ENCODE measurements around the gene NFE2L3. TPM values are rescaled to one million over a fixed set of nuclear protein-coding genes. Genes with fewer than 3 reads are reported as not detected.
"Not testable (repeated sequence)": the region's sequence is repeated elsewhere in the genome, so short reads cannot be mapped to it uniquely, and the experiment has no call there.

The NFE2L3 gene
- 38.2 and 51.3 TPM in 2 replicates for total RNA-seq (2014; rRNA removed; shearing (Covaris generic))

GRCh38 chr7:26151953-26152781 lies at the start of gene NFE2L3:
NFE2L3 (plus strand) TSS chr7:26152198; CDS start chr7:26152499, 301 bp downstream.
- DNase-seq (ENCODE audit: low read depth): peak; percentile 81

- DNase-seq (ENCODE audit: low read depth): no peak
These were observed 48.4 kb upstream of the NFE2L3 start for GRCh38 chr7:26103596-26103995.

- no peak for DNase-seq (ENCODE audit: low read depth)
These were observed 46.8 kb upstream of the NFE2L3 start for GRCh38 chr7:26105236-26105635.

- no peak for DNase-seq (ENCODE audit: low read depth)
These were observed 46.1 kb upstream of the NFE2L3 start for GRCh38 chr7:26105931-26106330.

GRCh38 chr7:26112203-26112740 lies 39.7 kb upstream of the NFE2L3 start:
- no peak for DNase-seq (ENCODE audit: low read depth)

GRCh38 chr7:26115650-26116049 lies 36.3 kb upstream of the NFE2L3 start:
- no peak for DNase-seq (ENCODE audit: low read depth)

- peak; percentile 13 for DNase-seq (ENCODE audit: low read depth)
These were observed 34.7 kb upstream of the NFE2L3 start for GRCh38 chr7:26117142-26117807.

- DNase-seq (ENCODE audit: low read depth): no peak
These were observed 34.0 kb upstream of the NFE2L3 start for GRCh38 chr7:26117970-26118369.

GRCh38 chr7:26122745-26123144 lies 29.3 kb upstream of the NFE2L3 start:
- no peak for DNase-seq (ENCODE audit: low read depth)

GRCh38 chr7:26124775-26125174 lies 27.2 kb upstream of the NFE2L3 start:
- not testable (repeated sequence) for DNase-seq (ENCODE audit: low read depth)

GRCh38 chr7:26127411-26127810 lies 24.6 kb upstream of the NFE2L3 start:
- DNase-seq (ENCODE audit: low read depth): no peak

- DNase-seq (ENCODE audit: low read depth): no peak
These were observed 20.9 kb upstream of the NFE2L3 start for GRCh38 chr7:26131056-26131589.

- no peak for DNase-seq (ENCODE audit: low read depth)
These were observed 16.9 kb upstream of the NFE2L3 start for GRCh38 chr7:26135076-26135475.

GRCh38 chr7:26135551-26135950 lies 16.4 kb upstream of the NFE2L3 start:
- DNase-seq (ENCODE audit: low read depth): no peak

GRCh38 chr7:26136831-26137230 lies 15.2 kb upstream of the NFE2L3 start:
- DNase-seq (ENCODE audit: low read depth): no peak

- DNase-seq (ENCODE audit: low read depth): no peak
These were observed 11.6 kb upstream of the NFE2L3 start for GRCh38 chr7:26140380-26140779.

GRCh38 chr7:26141077-26141476 lies 10.9 kb upstream of the NFE2L3 start:
- DNase-seq (ENCODE audit: low read depth): no peak

- peak; percentile 37 for DNase-seq (ENCODE audit: low read depth)
These were observed 8.5 kb upstream of the NFE2L3 start for GRCh38 chr7:26143298-26144048.

- no peak for DNase-seq (ENCODE audit: low read depth)
These were observed 7.6 kb upstream of the NFE2L3 start for GRCh38 chr7:26144184-26145080.

GRCh38 chr7:26145238-26145637 lies 6.8 kb upstream of the NFE2L3 start:
- no peak for DNase-seq (ENCODE audit: low read depth)

- peak; percentile 55 for DNase-seq (ENCODE audit: low read depth)
These were observed 5.0 kb upstream of the NFE2L3 start for GRCh38 chr7:26147030-26147429.

All from M059J (cell line).